Mesendoderm (in vitro differentiated cells): ENCODE results near the gene MEN1.

Experiments
- DNase-seq: peaks from one replicate; pipeline ENCODE4 v3.0.0; 2013
- H2AK5ac ChIP-seq: 2 replicates; pipeline ENCODE4 v1.6.1; 2013; ENCODE audit warnings: low read length, inconsistent platforms
- H2BK120ac ChIP-seq: 2 replicates; pipeline ENCODE4 v1.6.1; 2013; ENCODE audit warnings: low read depth, mild to moderate bottlenecking, low read length, moderate library complexity, mixed read lengths
- H2BK15ac ChIP-seq: replicated peaks from 2 replicates; pipeline ENCODE4 v1.6.1; 2013; ENCODE audit warnings: low read depth, mild to moderate bottlenecking, moderate library complexity
- H2BK5ac ChIP-seq: 2 replicates; pipeline ENCODE4 v1.6.1; 2013; ENCODE audit warnings: low read length, inconsistent platforms
- H3K18ac ChIP-seq: 2 replicates; pipeline ENCODE4 v1.6.1; 2013; ENCODE audit warnings: mild to moderate bottlenecking, low read length, mixed read lengths
- H3K23ac ChIP-seq: one replicate; pipeline ENCODE4 v1.6.1; 2013; ENCODE audit warnings: low read length
- H3K27ac ChIP-seq: 2 replicates; pipeline ENCODE4 v1.5.1; 2013; ENCODE audit warnings: low read depth, mild to moderate bottlenecking, inconsistent platforms, low read length, moderate library complexity
- H3K27me3 ChIP-seq: 2 replicates; pipeline ENCODE4 v1.6.1; 2013; ENCODE audit warnings: low read length, control low read depth, mild to moderate bottlenecking, inconsistent platforms; ENCODE audit not compliant: insufficient read depth, poor library complexity
- H3K36me3 ChIP-seq: 2 replicates; pipeline ENCODE4 v1.6.1; 2013; ENCODE audit warnings: low read length, inconsistent platforms; ENCODE audit not compliant: control insufficient read depth, insufficient read depth
- H3K4ac ChIP-seq: one replicate; pipeline ENCODE4 v1.6.1; 2013; ENCODE audit warnings: low read depth, mild to moderate bottlenecking, low read length, moderate library complexity
- H3K4me1 ChIP-seq: 2 replicates; pipeline ENCODE4 v1.6.1; 2013; ENCODE audit warnings: low read depth, low read length, inconsistent platforms; ENCODE audit not compliant: control insufficient read depth
- H3K4me2 ChIP-seq: 2 replicates; pipeline ENCODE4 v1.6.1; 2013; ENCODE audit warnings: low read length
- H3K4me3 ChIP-seq: 2 replicates; pipeline ENCODE4 v1.5.1; 2013; ENCODE audit warnings: mild to moderate bottlenecking, low read length
- H3K56ac ChIP-seq: one replicate; pipeline ENCODE4 v1.6.1; 2013; ENCODE audit warnings: low read length
- H3K79me1 ChIP-seq: 2 replicates; pipeline ENCODE4 v1.6.1; 2013; ENCODE audit warnings: low read length, inconsistent platforms
- H3K79me2 ChIP-seq: 2 replicates; pipeline ENCODE4 v1.6.1; 2013; ENCODE audit warnings: mild to moderate bottlenecking, low read length; ENCODE audit not compliant: control insufficient read depth, insufficient read depth
- H3K9ac ChIP-seq: 2 replicates; pipeline ENCODE4 v1.6.1; 2013; ENCODE audit warnings: low read length, inconsistent platforms
- H4K5ac ChIP-seq: one replicate; pipeline ENCODE4 v1.6.1; 2013; ENCODE audit warnings: low read length
- H4K8ac ChIP-seq: one replicate; pipeline ENCODE4 v1.6.1; 2013; ENCODE audit warnings: low read depth, mild to moderate bottlenecking, control low read depth, low read length, moderate library complexity
- WGBS: extraction: QIAGEN DNeasy Blood & Tissue Kit; methylation state at CpG from one replicate; pipeline ENCODE4 v1.1.7; 2013; ENCODE audit warnings: low lambda C conversion rate, missing lambda C conversion rate; ENCODE audit not compliant: insufficient coverage; ENCODE audit errors: extremely low coverage; 5-methylcytosine and 5-hydroxymethylcytosine counted together

Gene MEN1

GRCh38 chr11:64769283-64769682 lies 41.1 kb downstream of the MEN1 start:
- Histone ChIP-seq H2AK5ac (no peak overlapping the region), H3K4me2 (no peak overlapping the region), H3K4me1 (no peaks in the 10 kb centered on the region), H3K27me3 (no peaks in the 10 kb centered on the region), H3K36me3 (peaks cover 60% of the 10 kb centered on the region), H3K79me2 (peaks cover 29% of the 10 kb centered on the region), H2BK15ac (no peak overlapping the region), H3K23ac (no peak overlapping the region), H3K4ac (no peak overlapping the region), H3K18ac (no peak overlapping the region), H4K8ac (no peak overlapping the region), H3K79me1 (peaks cover 20% of the 10 kb centered on the region), H4K5ac (no peak overlapping the region), H3K9ac (no peak overlapping the region), H3K4me3 (no peak overlapping the region), H2BK120ac (no peak overlapping the region), H3K56ac (no peak overlapping the region), H3K27ac (no peak overlapping the region), H2BK5ac (no peak overlapping the region)
- no CpG with 5 or more reads among the region's 6 CpGs for WGBS
- DNase-seq = no peak

DNA sequence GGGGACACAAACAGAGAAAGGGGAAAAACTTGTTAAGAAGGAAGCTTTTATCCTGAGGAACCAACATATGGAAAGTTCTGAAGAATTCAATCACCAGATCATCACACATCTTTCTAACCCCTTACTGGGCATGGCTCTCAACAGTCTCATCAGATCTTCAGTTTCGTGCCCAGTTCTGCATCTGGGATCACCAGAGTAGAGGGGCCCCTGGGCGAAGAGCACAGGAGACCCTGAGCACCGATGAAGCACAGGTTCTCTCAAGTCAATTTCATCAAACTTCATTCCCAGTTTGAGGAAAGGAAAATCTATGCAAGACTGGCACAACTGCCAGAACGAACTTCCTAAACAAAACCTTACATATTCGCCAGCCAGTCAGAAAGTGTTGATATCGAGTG lies 42.1 kb downstream of the MEN1 start:
- Histone ChIP-seq H2BK15ac (no peak overlapping the region), H3K56ac (no peak overlapping the region), H4K5ac (no peak overlapping the region), H3K36me3 (peaks cover 58% of the 10 kb centered on the region), H3K4me1 (no peaks in the 10 kb centered on the region), H3K4ac (no peak overlapping the region), H3K4me2 (no peak overlapping the region), H2AK5ac (no peak overlapping the region), H3K4me3 (no peak overlapping the region), H3K27me3 (no peaks in the 10 kb centered on the region), H3K23ac (no peak overlapping the region), H3K27ac (no peak overlapping the region), H3K79me1 (peaks cover 16% of the 10 kb centered on the region), H2BK5ac (no peak overlapping the region), H3K18ac (no peak overlapping the region), H2BK120ac (no peak overlapping the region), H4K8ac (no peak overlapping the region), H3K9ac (no peak overlapping the region), H3K79me2 (peaks cover 22% of the 10 kb centered on the region)
- WGBS = no CpG with 5 or more reads among the region's 6 CpGs
- no peak for DNase-seq

DNA sequence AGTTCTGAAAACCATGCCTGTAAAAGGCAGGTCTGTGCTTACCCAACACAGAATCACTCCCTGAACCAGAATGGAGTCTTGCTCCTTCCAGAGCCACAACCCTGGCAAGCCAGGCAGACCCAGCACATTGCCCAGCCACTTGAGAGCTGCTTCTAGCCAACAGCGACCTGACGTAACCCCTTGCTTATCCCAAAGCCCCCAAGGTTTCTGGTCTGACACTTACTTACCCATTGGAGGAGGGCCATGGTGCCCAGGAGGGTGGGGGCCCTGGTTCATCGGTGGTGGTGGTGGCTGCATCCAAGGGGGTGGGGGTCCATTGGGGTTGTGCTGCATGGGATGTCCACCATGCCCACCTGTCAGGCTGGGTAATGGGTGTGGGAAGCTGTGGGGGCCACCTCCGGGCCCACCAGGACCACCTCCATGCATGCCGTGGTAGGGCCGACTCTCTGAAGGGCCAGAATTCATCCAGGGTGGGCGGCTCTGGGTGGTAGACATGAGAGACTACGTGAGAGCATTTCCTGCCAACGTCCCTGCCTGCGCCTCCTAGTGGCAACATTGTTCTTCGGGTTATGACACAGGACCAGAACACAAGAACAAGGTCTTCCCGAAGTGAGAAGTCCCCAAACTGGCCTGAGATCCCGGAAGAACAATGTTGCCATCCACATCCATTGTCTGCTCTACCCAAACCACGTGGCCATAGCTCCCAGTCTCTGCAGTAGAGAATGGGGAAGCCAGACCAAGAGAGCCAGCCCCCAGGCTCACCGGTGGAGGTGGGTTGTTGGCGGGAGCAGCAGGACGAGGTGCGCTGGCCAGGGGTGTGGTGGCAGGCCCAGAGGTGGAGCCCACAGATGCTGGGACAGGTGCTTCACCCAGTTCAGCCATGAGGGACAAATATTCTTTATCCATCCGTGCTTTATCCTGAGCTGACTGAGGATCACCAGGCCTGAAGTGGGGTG lies 42.7 kb downstream of the MEN1 start:
- Histone ChIP-seq H2BK120ac (no peak overlapping the region), H3K9ac (no peak overlapping the region), H3K4me3 (no peak overlapping the region), H3K4ac (no peak overlapping the region), H3K27me3 (no peaks in the 10 kb centered on the region), H3K27ac (no peak overlapping the region), H2BK15ac (no peak overlapping the region), H3K23ac (no peak overlapping the region), H3K4me2 (no peak overlapping the region), H4K5ac (no peak overlapping the region), H3K56ac (no peak overlapping the region), H3K36me3 (peaks cover 56% of the 10 kb centered on the region), H2BK5ac (no peak overlapping the region), H3K79me2 (peaks cover 16% of the 10 kb centered on the region), H3K4me1 (no peaks in the 10 kb centered on the region), H2AK5ac (no peak overlapping the region), H4K8ac (no peak overlapping the region), H3K79me1 (peaks cover 13% of the 10 kb centered on the region), H3K18ac (no peak overlapping the region)
- no CpG with 5 or more reads among the region's 19 CpGs for WGBS
- peak; percentile 92 for DNase-seq

- H4K8ac ChIP-seq = no peak overlapping the region
- H3K79me2 ChIP-seq = peaks cover 15% of the 10 kb centered on the region
- no peaks in the 10 kb centered on the region for H3K27me3 ChIP-seq
- no peak overlapping the region for H3K23ac ChIP-seq
- no peak overlapping the region for H3K27ac ChIP-seq
- no peak overlapping the region for H2BK15ac ChIP-seq
- peaks cover 55% of the 10 kb centered on the region for H3K36me3 ChIP-seq
- no peak overlapping the region for H3K18ac ChIP-seq
- H2BK120ac ChIP-seq = no peak overlapping the region
- H2BK5ac ChIP-seq = no peak overlapping the region
- no peak overlapping the region for H3K56ac ChIP-seq
- no peak overlapping the region for H3K4me3 ChIP-seq
- no peak overlapping the region for H4K5ac ChIP-seq
- H3K9ac ChIP-seq = no peak overlapping the region
- peaks cover 12% of the 10 kb centered on the region for H3K79me1 ChIP-seq
- H3K4me1 ChIP-seq = no peaks in the 10 kb centered on the region
- H3K4me2 ChIP-seq = no peak overlapping the region
- no peak overlapping the region for H2AK5ac ChIP-seq
- WGBS = no CpG with 5 or more reads among the region's 11 CpGs
- DNase-seq = no peak
- H3K4ac ChIP-seq = no peak overlapping the region
These were observed 43.5 kb downstream of the MEN1 start for GRCh38 chr11:64766881-64767280.

DNA sequence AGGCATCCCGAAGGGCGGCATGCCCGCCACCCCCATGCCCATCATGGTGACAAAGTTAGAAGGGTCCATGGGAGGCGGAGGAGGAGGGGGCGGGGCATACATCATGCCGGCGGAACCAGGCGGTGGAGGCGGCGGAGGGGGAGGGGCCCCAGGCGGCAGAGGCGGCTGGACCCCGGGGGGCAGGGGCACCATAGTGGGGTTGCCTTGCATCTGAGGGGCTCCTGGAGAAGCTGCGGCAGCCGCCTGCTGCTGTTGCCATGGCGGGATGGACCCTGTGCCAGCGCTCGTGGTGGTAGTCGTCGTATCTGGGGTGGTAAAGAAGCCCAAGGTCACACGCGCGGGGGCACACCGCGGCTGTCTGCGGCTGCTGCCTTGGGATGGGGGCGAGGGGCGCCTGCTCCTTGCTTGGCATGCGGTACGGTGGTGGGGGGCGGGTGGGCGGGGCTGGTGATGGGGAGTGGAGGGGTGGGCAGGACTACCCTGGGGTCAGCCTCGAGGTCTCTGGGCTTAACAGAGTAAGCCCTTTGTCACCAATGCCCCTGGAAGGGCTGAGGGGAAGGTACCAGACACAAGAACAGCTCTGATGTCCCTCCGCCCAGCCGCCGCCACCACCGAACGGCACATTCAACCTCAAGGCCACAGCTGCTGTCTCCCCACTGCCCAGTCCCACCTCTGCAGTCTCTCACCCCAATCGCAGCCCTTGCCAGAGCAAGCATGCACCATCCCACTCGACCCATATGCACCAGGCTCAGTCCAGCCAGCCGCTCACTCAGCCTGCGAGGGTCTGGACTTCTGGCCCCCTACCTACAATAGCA lies 44.3 kb downstream of the MEN1 start:
- Histone ChIP-seq H2BK15ac (no peak overlapping the region), H3K4me1 (no peaks in the 10 kb centered on the region), H3K36me3 (peaks cover 52% of the 10 kb centered on the region), H2BK120ac (no peak overlapping the region), H3K4me2 (no peak overlapping the region), H4K5ac (no peak overlapping the region), H3K23ac (no peak overlapping the region), H4K8ac (no peak overlapping the region), H3K4me3 (no peak overlapping the region), H3K18ac (no peak overlapping the region), H3K27ac (no peak overlapping the region), H3K56ac (no peak overlapping the region), H3K79me2 (peaks cover 12% of the 10 kb centered on the region), H3K79me1 (peaks cover 10% of the 10 kb centered on the region), H2AK5ac (no peak overlapping the region), H3K27me3 (no peaks in the 10 kb centered on the region), H3K4ac (no peak overlapping the region), H3K9ac (no peak overlapping the region), H2BK5ac (no peak overlapping the region)
- no peak for DNase-seq
- no CpG with 5 or more reads among the region's 42 CpGs for WGBS
